Omental fat pad (tissue), 4 donors: ENCODE measurements around the gene CACNB2. TPM values are rescaled to one million over a fixed set of nuclear protein-coding genes. Genes with fewer than 3 reads are reported as not detected.

Experiments
- ATAC-seq: fragments of 150-250 bp; one replicate; pipeline ENCODE4 v1.9.1; 2016; ENCODE audit warnings: mild to moderate bottlenecking, moderate library complexity; ENCODE audit not compliant: low FRiP score
- DNase-seq: peaks from one replicate; pipeline ENCODE4 v3.0.0-alpha.2; 2019; ENCODE audit warnings: low spot score
- CTCF ChIP-seq, 3 donors: fragments of 450-650 bp; IDR thresholded peaks; one replicate each; pipeline ENCODE4 v1.5.1; 2016 to 2017; ENCODE audit warnings: antibody characterized with exemption in 3 of 3, mild to moderate bottlenecking in 3 of 3, moderate library complexity in 2 of 3
- total RNA-seq, 4 donors: library from RNA; depleted of rRNA; stranded (reverse); fragments of >200 nt; gene quantifications; one replicate each; pipeline ENCODE4 v1.1.0, GENCODE V29; 2016

The CACNB2 gene
- total RNA-seq, 4 donors from 2014 or later, result 2.0 to 12.1 (median 6.1) TPM

- ATAC-seq, result no peak
- no peak for DNase-seq
- TF ChIP-seq CTCF (IDR thresholded peaks at IDR 0.05), result no peak
Observed at GRCh38 chr10:18479502-18479901, 339.3 kb downstream of the CACNB2 start.

- TF ChIP-seq CTCF (IDR thresholded peaks at IDR 0.05), result no peak
- no peak for DNase-seq
- no peak for ATAC-seq
Observed at GRCh38 chr10:18483516-18484186, 343.4 kb downstream of the CACNB2 start.

GRCh38 chr10:18486438-18486837 is 346.2 kb downstream of the CACNB2 start:
- DNase-seq, result no peak
- TF ChIP-seq CTCF (IDR thresholded peaks at IDR 0.05), result no peak
- no peak for ATAC-seq

- TF ChIP-seq CTCF (IDR thresholded peaks at IDR 0.05), result no peak
- no peak for DNase-seq
- no peak for ATAC-seq
Observed at GRCh38 chr10:18490755-18491154, 350.5 kb downstream of the CACNB2 start.

- TF ChIP-seq CTCF (IDR thresholded peaks at IDR 0.05), result no peak
- DNase-seq (no peak), ATAC-seq (no peak)
Observed at GRCh38 chr10:18497806-18498369, 357.7 kb downstream of the CACNB2 start.

- DNase-seq, result no peak
- TF ChIP-seq CTCF (IDR thresholded peaks at IDR 0.05), result no peak
Observed at GRCh38 chr10:18498998-18499397, 358.8 kb downstream of the CACNB2 start.

GRCh38 chr10:18500576-18500975 is 360.4 kb downstream of the CACNB2 start:
- ATAC-seq (no peak), DNase-seq (no peak)
- TF ChIP-seq CTCF (IDR thresholded peaks at IDR 0.05), result no peak

More at GRCh38 chr10:18498998-18499397, 358.8 kb downstream of the CACNB2 start:
- no peak for ATAC-seq
